ENCODE results near the gene GREB1L. TPM values are rescaled to one million over a fixed set of nuclear protein-coding genes. Genes with fewer than 3 reads are reported as not detected.

GREB1L gene
- total RNA-seq, 1 experiment from 2014 or later = 0.26 TPM

DNA sequence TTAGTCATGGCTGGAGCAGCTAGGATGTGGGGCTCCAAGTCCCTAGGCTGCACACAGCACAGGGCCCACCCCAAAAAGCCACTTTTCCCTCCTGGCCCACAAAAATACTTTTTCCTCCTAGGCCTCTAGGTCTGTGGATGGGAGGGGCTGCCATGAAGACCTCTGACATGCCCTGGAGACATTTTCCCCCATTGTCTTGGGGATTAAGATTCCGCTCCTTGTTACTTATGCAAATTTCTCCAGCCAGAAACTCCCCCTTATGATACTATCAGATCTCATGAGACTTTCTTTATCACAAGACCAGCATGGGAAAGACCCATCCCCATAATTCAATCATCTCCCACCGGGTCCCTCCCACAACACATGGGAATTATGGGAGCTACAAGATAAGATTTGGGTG is 232.6 kb downstream of the GREB1L start:
- H3K4me1 Mint-ChIP-seq = 0 out of 2 replicates have a peak, but pooled peaks cover 2% of the 10 kb centered on the region
- peaks cover 2% of the 10 kb centered on the region; the same call in 1 of the 2 replicates for H3K27me3 Mint-ChIP-seq (ENCODE audit: low read depth)
- ATAC-seq = no peak
- DNase-seq (ENCODE audit: low spot score) = no peak
- no peak overlapping the region for H3K4me3 Mint-ChIP-seq
- POLR2A ChIA-PET = interaction anchor here (0.5 to 0.6 kb wide), 2 partner anchors 221 to 275 kb away, joined by 3 to 9 read pairs; no protein-coding TSS in a partner anchor
- peaks cover 20% of the 10 kb centered on the region for H3K9me3 Mint-ChIP-seq
- H3K36me3 Mint-ChIP-seq = peaks cover 3% of the 10 kb centered on the region; the same call in 1 of the 2 replicates
- CTCF ChIA-PET = interaction anchor here (1.0 kb wide), 1 partner anchor 279 kb away, joined by 3 read pairs; no protein-coding TSS in a partner anchor
- TF ChIP-seq, protein P1, sequence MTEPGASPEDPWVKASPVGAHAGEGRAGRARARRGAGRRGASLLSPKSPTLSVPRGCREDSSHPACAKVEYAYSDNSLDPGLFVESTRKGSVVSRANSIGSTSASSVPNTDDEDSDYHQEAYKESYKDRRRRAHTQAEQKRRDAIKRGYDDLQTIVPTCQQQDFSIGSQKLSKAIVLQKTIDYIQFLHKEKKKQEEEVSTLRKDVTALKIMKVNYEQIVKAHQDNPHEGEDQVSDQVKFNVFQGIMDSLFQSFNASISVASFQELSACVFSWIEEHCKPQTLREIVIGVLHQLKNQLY (CRISPR knock-in tag; IDR thresholded peaks at IDR 0.05) = no peak
- no peak for TF ChIP-seq ZNF121 (CRISPR knock-in tag; IDR thresholded peaks at IDR 0.05)
- H3K27ac Mint-ChIP-seq = no peak overlapping the region

DNA sequence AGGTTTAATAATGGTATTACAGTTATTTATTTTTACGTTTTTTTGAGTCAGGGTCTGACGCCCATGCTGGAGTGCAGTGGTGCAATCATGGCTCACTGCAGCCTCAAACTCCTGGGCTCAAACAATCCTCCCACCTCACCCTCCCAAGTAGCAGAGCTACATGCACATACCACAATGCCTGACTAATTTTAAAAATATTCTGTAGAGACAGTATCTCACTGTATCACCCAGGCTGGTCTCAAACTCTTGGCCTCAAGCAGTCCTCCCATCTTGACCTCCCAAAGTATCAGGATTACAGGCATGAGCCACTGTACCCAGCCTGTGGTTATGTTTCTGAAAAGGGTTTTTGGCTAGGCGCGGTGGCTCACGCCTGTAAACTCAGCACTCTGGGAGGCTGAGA is 237.7 kb downstream of the GREB1L start:
- H3K27me3 Mint-ChIP-seq (ENCODE audit: low read depth) = peaks cover 2% of the 10 kb centered on the region; the same call in 1 of the 2 replicates
- DNase-seq (ENCODE audit: low spot score) (no peak), ATAC-seq (no peak)
- POLR2A ChIA-PET = no interaction called here
- no peak overlapping the region for H3K4me3 Mint-ChIP-seq
- CTCF ChIA-PET = interaction anchor here (1.5 to 1.6 kb wide), 2 partner anchors 288 kb away, joined by 3 to 4 read pairs; no protein-coding TSS in a partner anchor
- peaks cover 5% of the 10 kb centered on the region for H3K4me1 Mint-ChIP-seq
- H3K36me3 Mint-ChIP-seq = no peaks in the 10 kb centered on the region
- peaks cover 5% of the 10 kb centered on the region; the same call in 1 of the 2 replicates for H3K9me3 Mint-ChIP-seq
- no peak overlapping the region for H3K27ac Mint-ChIP-seq
- TF ChIP-seq FOXP1 (CRISPR knock-in tag; IDR thresholded peaks at IDR 0.05; ENCODE audit: borderline replicate concordance) (no peak), HMGA2 (CRISPR knock-in tag; IDR thresholded peaks at IDR 0.05) (no peak), GRHL2 (CRISPR knock-in tag; IDR thresholded peaks at IDR 0.05; ENCODE audit: insufficient replicate concordance, severe bottlenecking) (no peak), ZBTB21 (CRISPR knock-in tag; IDR thresholded peaks at IDR 0.05; ENCODE audit: borderline replicate concordance) (no peak), PRRX2 (CRISPR knock-in tag; IDR thresholded peaks at IDR 0.05) (no peak)
- TF ChIP-seq, protein P2, sequence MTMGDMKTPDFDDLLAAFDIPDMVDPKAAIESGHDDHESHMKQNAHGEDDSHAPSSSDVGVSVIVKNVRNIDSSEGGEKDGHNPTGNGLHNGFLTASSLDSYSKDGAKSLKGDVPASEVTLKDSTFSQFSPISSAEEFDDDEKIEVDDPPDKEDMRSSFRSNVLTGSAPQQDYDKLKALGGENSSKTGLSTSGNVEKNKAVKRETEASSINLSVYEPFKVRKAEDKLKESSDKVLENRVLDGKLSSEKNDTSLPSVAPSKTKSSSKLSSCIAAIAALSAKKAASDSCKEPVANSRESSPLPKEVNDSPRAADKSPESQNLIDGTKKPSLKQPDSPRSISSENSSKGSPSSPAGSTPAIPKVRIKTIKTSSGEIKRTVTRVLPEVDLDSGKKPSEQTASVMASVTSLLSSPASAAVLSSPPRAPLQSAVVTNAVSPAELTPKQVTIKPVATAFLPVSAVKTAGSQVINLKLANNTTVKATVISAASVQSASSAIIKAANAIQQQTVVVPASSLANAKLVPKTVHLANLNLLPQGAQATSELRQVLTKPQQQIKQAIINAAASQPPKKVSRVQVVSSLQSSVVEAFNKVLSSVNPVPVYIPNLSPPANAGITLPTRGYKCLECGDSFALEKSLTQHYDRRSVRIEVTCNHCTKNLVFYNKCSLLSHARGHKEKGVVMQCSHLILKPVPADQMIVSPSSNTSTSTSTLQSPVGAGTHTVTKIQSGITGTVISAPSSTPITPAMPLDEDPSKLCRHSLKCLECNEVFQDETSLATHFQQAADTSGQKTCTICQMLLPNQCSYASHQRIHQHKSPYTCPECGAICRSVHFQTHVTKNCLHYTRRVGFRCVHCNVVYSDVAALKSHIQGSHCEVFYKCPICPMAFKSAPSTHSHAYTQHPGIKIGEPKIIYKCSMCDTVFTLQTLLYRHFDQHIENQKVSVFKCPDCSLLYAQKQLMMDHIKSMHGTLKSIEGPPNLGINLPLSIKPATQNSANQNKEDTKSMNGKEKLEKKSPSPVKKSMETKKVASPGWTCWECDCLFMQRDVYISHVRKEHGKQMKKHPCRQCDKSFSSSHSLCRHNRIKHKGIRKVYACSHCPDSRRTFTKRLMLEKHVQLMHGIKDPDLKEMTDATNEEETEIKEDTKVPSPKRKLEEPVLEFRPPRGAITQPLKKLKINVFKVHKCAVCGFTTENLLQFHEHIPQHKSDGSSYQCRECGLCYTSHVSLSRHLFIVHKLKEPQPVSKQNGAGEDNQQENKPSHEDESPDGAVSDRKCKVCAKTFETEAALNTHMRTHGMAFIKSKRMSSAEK (CRISPR knock-in tag; IDR thresholded peaks at IDR 0.05; ENCODE audit: borderline replicate concordance) = no peak
- TF ChIP-seq, protein P3, sequence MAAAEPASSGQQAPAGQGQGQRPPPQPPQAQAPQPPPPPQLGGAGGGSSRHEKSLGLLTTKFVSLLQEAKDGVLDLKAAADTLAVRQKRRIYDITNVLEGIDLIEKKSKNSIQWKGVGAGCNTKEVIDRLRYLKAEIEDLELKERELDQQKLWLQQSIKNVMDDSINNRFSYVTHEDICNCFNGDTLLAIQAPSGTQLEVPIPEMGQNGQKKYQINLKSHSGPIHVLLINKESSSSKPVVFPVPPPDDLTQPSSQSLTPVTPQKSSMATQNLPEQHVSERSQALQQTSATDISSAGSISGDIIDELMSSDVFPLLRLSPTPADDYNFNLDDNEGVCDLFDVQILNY (CRISPR knock-in tag; IDR thresholded peaks at IDR 0.05) = no peak
- TF ChIP-seq, protein P4, sequence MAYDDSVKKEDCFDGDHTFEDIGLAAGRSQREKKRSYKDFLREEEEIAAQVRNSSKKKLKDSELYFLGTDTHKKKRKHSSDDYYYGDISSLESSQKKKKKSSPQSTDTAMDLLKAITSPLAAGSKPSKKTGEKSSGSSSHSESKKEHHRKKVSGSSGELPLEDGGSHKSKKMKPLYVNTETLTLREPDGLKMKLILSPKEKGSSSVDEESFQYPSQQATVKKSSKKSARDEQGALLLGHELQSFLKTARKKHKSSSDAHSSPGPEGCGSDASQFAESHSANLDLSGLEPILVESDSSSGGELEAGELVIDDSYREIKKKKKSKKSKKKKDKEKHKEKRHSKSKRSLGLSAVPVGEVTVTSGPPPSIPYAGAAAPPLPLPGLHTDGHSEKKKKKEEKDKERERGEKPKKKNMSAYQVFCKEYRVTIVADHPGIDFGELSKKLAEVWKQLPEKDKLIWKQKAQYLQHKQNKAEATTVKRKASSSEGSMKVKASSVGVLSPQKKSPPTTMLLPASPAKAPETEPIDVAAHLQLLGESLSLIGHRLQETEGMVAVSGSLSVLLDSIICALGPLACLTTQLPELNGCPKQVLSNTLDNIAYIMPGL (CRISPR knock-in tag; IDR thresholded peaks at IDR 0.05) = no peak

DNA sequence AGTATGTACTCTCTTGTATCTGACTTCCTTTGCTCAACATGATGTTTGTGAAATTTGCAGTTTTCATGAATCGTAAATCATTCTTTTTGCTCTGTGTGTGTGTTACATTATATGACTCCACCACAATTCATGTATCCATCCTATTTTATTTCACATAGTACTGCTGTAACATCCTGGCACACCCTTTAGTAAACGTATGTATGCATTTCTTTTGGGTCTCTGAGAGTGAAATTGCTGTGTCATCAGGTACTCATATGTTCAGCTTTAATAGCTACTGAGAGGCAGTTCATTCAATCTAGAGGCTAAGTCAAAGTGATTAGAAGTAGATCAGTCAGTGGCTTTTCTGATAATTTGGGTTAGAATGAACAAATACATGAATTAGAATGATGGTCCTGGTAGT is 239.7 kb downstream of the GREB1L start:
- Mint-ChIP-seq H3K27ac (no peak overlapping the region), H3K9me3 (no peaks in the 10 kb centered on the region), H3K4me1 (peaks cover 16% of the 10 kb centered on the region), H3K27me3 (ENCODE audit: low read depth) (no peaks in the 10 kb centered on the region; the same call in 1 of the 2 replicates), H3K36me3 (no peaks in the 10 kb centered on the region), H3K4me3 (no peak overlapping the region)
- DNase-seq (ENCODE audit: low spot score) (no peak), ATAC-seq (no peak)
- ChIA-PET POLR2A (interaction anchor here (0.6 kb wide), 1 partner anchor 12 kb away, joined by 3 read pairs; no protein-coding TSS in a partner anchor), CTCF (interaction anchor here (1.3 kb wide), 1 partner anchor 286 kb away, joined by 4 read pairs; no protein-coding TSS in a partner anchor)
- TF ChIP-seq JAZF1 (CRISPR knock-in tag; IDR thresholded peaks at IDR 0.05) (no peak), TCF7 (CRISPR knock-in tag; IDR thresholded peaks at IDR 0.05; ENCODE audit: low read depth) (no peak), ZNF396 (CRISPR knock-in tag; IDR thresholded peaks at IDR 0.05; ENCODE audit: borderline replicate concordance) (no peak), CREM (CRISPR knock-in tag; IDR thresholded peaks at IDR 0.05) (no peak), ETV6 (CRISPR knock-in tag; IDR thresholded peaks at IDR 0.05) (no peak), SP1 (CRISPR knock-in tag; conservative IDR thresholded peaks at IDR 0.05) (no peak), MXD4 (CRISPR knock-in tag; IDR thresholded peaks at IDR 0.05; ENCODE audit: borderline replicate concordance) (no peak)
- TF ChIP-seq, protein P5, sequence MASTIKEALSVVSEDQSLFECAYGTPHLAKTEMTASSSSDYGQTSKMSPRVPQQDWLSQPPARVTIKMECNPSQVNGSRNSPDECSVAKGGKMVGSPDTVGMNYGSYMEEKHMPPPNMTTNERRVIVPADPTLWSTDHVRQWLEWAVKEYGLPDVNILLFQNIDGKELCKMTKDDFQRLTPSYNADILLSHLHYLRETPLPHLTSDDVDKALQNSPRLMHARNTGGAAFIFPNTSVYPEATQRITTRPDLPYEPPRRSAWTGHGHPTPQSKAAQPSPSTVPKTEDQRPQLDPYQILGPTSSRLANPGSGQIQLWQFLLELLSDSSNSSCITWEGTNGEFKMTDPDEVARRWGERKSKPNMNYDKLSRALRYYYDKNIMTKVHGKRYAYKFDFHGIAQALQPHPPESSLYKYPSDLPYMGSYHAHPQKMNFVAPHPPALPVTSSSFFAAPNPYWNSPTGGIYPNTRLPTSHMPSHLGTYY (CRISPR knock-in tag; IDR thresholded peaks at IDR 0.05) = no peak
- TF ChIP-seq, protein P3 (CRISPR knock-in tag; IDR thresholded peaks at IDR 0.05) = no peak
- TF ChIP-seq, protein P6, sequence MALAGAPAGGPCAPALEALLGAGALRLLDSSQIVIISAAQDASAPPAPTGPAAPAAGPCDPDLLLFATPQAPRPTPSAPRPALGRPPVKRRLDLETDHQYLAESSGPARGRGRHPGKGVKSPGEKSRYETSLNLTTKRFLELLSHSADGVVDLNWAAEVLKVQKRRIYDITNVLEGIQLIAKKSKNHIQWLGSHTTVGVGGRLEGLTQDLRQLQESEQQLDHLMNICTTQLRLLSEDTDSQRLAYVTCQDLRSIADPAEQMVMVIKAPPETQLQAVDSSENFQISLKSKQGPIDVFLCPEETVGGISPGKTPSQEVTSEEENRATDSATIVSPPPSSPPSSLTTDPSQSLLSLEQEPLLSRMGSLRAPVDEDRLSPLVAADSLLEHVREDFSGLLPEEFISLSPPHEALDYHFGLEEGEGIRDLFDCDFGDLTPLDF (CRISPR knock-in tag; IDR thresholded peaks at IDR 0.05) = no peak

Data from WTC11 (cell line).